PC-3 (cell line): ENCODE measurements around the gene NGDN.

ENCODE experiments used
- CTCF ChIP-seq: fragments of 300-600 bp; sonication (generic); conservative IDR thresholded peaks from 2 replicates; pipeline ENCODE4 v1.5.1; 2017; ENCODE audit warnings: antibody characterized with exemption, low read depth, mild to moderate bottlenecking, low read length
- EZH2 ChIP-seq: fragments of 300-600 bp; sonication (generic); IDR thresholded peaks from one replicate; pipeline ENCODE4 v1.6.1; 2017; ENCODE audit warnings: antibody characterized with exemption, mild to moderate bottlenecking, low read length; ENCODE audit not compliant: unreplicated experiment
- EZH2phosphoT487 ChIP-seq: fragments of 300-600 bp; sonication (generic); IDR thresholded peaks from 2 replicates; pipeline ENCODE4 v1.6.1; 2018; ENCODE audit warnings: mild to moderate bottlenecking, antibody characterized with exemption, low read length, borderline replicate concordance

DNA sequence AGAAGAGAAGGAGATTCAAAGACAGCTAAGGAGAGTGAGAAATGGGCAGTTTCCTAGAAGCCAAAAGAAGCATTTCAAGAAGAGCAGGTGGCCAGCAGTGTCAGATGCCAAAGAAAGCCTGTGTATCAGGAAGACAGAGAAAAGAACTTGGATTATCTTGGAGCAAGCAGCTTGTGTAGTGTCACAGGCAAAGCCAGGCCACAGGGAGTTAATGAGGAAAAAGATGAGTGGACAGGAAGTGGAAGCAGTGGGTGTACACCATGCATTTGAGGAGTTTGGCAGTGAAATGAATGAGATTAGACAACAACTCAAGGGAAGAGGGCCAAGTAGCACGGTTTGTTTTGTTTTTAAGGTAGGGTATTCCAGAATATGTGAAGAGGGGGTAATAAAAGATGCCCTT is 28.4 kb upstream of the NGDN start:
- TF ChIP-seq CTCF = no peak
- no peak for TF ChIP-seq EZH2
- no peak for TF ChIP-seq EZH2phosphoT487
